Bronchial epithelial cell (primary cell): ENCODE results near the gene ZNF429. TPM values are rescaled to one million over a fixed set of nuclear protein-coding genes. Genes with fewer than 3 reads are reported as not detected.
"Not testable (repeated sequence)": the region's sequence is repeated elsewhere in the genome, so short reads cannot be mapped to it uniquely, and the experiment has no call there.

Source experiments
- DNase-seq: peaks from one replicate; pipeline ENCODE4 v3.0.0-alpha.2; 2010; ENCODE audit warnings: low read depth
- FAIRE-seq: peaks from 2 replicates; lab custom pipeline; 2011; peaks lifted over from hg19 to GRCh38; lab: Jason Lieb, UNC
- H3K27me3 ChIP-seq: 2 replicates; pipeline ENCODE4 v1.5.1; 2011; ENCODE audit warnings: low read length; ENCODE audit not compliant: control insufficient read depth, insufficient read depth
- H3K36me3 ChIP-seq: 2 replicates; pipeline ENCODE4 v1.5.1; 2011; ENCODE audit warnings: low read length; ENCODE audit not compliant: control insufficient read depth, insufficient read depth
- H3K4me3 ChIP-seq: 2 replicates; pipeline ENCODE4 v1.5.1; 2011; ENCODE audit warnings: mild to moderate bottlenecking, low read depth, low read length, control low read depth
- total RNA-seq: library from RNA; depleted of rRNA; stranded (reverse); fragments of >200 nt; gene quantifications from 2 replicates; pipeline ENCODE4 v1.2.1, GENCODE V29; 2014
- TF ChIP-seq, protein P1 (sequence below): IDR thresholded peaks from 2 replicates; pipeline ENCODE4 v1.5.1; 2011; ENCODE audit warnings: mild to moderate bottlenecking, moderate library complexity, low read length, control low read depth, inconsistent platforms; ENCODE audit not compliant: insufficient read depth, severe bottlenecking

Gene ZNF429
- total RNA-seq, 1 donor from 2014 or later: 2.6 TPM

GRCh38 chr19:21468791-21469190 lies 36.6 kb upstream of the ZNF429 start:
- Histone ChIP-seq H3K36me3 (no peaks in the 10 kb centered on the region), H3K4me3 (no peak overlapping the region), H3K27me3 (no peaks in the 10 kb centered on the region)
- TF ChIP-seq, protein P1, sequence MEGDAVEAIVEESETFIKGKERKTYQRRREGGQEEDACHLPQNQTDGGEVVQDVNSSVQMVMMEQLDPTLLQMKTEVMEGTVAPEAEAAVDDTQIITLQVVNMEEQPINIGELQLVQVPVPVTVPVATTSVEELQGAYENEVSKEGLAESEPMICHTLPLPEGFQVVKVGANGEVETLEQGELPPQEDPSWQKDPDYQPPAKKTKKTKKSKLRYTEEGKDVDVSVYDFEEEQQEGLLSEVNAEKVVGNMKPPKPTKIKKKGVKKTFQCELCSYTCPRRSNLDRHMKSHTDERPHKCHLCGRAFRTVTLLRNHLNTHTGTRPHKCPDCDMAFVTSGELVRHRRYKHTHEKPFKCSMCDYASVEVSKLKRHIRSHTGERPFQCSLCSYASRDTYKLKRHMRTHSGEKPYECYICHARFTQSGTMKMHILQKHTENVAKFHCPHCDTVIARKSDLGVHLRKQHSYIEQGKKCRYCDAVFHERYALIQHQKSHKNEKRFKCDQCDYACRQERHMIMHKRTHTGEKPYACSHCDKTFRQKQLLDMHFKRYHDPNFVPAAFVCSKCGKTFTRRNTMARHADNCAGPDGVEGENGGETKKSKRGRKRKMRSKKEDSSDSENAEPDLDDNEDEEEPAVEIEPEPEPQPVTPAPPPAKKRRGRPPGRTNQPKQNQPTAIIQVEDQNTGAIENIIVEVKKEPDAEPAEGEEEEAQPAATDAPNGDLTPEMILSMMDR: no peak
- DNase-seq (no peak), FAIRE-seq (no peak)

GRCh38 chr19:21472507-21472906 lies 32.9 kb upstream of the ZNF429 start:
- no peak for DNase-seq
- Histone ChIP-seq H3K36me3 (no peaks in the 10 kb centered on the region), H3K27me3 (no peaks in the 10 kb centered on the region), H3K4me3 (no peak overlapping the region)
- no peak for FAIRE-seq
- TF ChIP-seq, protein P1: no peak

DNA sequence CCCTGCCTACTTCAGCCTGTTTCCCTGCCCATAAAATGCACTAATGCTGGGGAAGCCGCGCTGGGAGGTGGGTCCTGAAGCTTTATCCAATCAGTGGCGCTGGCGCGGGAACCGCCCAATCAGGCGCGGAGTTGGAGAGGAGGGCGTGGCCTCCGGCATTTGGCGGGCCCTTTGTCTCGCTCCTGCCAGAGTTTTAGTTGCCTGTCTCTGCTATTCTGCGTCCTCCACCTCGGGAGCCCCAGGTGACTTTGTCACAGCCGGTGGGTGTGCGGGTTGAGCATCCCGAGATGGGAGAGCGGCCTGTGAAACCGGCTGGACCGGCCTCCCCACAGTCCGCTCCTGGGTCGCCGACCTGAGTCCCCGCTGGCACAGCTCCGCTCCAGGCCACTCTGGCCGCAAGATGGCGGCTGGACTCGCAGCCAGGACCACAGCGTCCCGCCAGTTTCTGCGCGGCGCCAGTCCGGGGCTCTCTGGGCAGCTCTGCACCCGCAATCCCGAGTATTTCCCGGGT lies 30.7 kb upstream of the ZNF429 start:
- H3K27me3 ChIP-seq: no peaks in the 10 kb centered on the region
- H3K4me3 ChIP-seq: no peak overlapping the region
- no peaks in the 10 kb centered on the region for H3K36me3 ChIP-seq
- FAIRE-seq (no peak), DNase-seq (no peak)
- TF ChIP-seq, protein P1: no peak

- H3K4me3 ChIP-seq, H3K27me3 ChIP-seq, H3K36me3 ChIP-seq, FAIRE-seq, DNase-seq: not testable (repeated sequence)
These were observed 23.0 kb upstream of the ZNF429 start for GRCh38 chr19:21482361-21482760.

- Histone ChIP-seq H3K4me3 (no peak overlapping the region), H3K27me3 (no peaks in the 10 kb centered on the region), H3K36me3 (no peaks in the 10 kb centered on the region)
- TF ChIP-seq, protein P1: peak; percentile 12
- DNase-seq (no peak), FAIRE-seq (no peak)
These were observed 22.5 kb upstream of the ZNF429 start for GRCh38 chr19:21482863-21483276.

DNA sequence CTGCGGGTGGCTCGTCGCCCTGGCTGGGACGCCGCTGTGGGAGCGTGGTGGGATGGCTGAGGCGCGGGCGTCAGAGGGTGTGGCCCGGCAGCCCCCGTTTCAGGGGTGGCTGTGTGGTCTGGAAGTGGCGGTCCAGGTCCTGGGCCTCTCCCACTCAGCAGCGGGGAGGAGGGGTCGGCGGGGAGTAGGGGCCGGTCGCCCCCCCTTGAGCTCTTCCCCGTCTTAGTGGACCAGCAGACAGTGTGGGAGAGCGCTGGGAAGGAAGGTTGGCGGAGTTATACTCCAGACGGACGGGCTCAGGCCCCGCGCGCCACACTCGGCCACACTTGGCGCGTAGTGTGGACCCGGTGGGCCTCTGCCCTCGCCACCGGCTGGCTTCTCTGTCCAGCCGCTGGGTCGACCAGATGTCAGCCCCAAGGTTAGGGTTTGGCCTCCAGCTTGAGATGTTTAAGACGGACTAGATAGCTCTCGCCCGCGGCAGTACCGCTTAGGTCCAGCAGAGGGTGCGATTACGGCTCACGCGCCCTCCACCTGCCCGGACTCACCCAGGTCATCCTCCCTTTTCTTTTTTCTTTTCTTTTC lies 21.7 kb upstream of the ZNF429 start:
- DNase-seq (no peak), FAIRE-seq (no peak)
- H3K4me3 ChIP-seq: no peak overlapping the region
- no peaks in the 10 kb centered on the region for H3K27me3 ChIP-seq
- no peaks in the 10 kb centered on the region for H3K36me3 ChIP-seq
- TF ChIP-seq, protein P1: peak; percentile 28
